Measurements from ENCODE around the gene OSTN.
"Not testable (repeated sequence)": the region's sequence is repeated elsewhere in the genome, so short reads cannot be mapped to it uniquely, and the experiment has no call there.

The OSTN gene

DNA sequence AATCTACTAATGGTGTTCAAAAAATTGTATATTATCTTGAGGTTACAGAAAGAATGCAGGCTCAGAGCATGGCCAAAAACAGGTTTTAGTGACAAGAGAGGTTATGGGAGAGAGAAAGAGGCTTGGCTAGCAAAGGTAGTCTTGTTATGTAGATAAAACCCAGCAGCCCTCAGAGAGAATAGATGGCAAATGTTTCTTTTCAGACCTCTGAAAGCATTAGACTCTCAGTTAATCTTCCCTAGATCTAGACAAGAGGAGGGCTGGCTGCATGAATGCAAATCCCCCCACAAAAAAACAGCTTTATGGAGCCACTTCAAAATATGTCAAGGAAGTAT lies 62.2 kb downstream of the OSTN start:
- TF ChIP-seq, protein P1, sequence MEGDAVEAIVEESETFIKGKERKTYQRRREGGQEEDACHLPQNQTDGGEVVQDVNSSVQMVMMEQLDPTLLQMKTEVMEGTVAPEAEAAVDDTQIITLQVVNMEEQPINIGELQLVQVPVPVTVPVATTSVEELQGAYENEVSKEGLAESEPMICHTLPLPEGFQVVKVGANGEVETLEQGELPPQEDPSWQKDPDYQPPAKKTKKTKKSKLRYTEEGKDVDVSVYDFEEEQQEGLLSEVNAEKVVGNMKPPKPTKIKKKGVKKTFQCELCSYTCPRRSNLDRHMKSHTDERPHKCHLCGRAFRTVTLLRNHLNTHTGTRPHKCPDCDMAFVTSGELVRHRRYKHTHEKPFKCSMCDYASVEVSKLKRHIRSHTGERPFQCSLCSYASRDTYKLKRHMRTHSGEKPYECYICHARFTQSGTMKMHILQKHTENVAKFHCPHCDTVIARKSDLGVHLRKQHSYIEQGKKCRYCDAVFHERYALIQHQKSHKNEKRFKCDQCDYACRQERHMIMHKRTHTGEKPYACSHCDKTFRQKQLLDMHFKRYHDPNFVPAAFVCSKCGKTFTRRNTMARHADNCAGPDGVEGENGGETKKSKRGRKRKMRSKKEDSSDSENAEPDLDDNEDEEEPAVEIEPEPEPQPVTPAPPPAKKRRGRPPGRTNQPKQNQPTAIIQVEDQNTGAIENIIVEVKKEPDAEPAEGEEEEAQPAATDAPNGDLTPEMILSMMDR (IDR thresholded peaks at IDR 0.05; ENCODE audit: control insufficient read depth, insufficient read depth, low read depth, low read length, missing control alignments) = no peak
- H3K4me3 ChIP-seq (ENCODE audit: control insufficient read depth, low read depth, low read length) = no peak overlapping the region
- DNase-seq (ENCODE audit: low read depth) = no peak

DNA sequence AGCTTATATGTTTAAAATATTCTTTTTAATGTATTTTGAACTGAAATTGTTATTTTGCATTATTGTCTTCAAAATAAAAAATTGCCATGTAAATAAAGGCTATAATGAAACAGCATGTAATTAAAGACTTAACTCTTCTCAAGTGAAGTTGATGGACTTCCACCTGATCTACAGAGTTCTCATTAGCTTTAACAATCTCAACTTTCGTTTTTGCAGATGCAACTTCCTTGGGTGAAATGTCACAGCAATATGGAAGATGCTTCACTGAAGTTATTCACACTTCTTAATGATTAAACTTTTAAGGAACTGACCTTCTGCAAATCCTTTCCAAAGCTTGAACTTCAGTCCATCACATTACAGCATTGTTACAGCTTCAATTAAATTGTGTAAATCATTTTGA lies 63.6 kb downstream of the OSTN start:
- TF ChIP-seq, protein P1 (IDR thresholded peaks at IDR 0.05; ENCODE audit: control insufficient read depth, insufficient read depth, low read depth, low read length, missing control alignments) = no peak
- no peak overlapping the region for H3K4me3 ChIP-seq (ENCODE audit: control insufficient read depth, low read depth, low read length)
- DNase-seq (ENCODE audit: low read depth) = no peak

DNA sequence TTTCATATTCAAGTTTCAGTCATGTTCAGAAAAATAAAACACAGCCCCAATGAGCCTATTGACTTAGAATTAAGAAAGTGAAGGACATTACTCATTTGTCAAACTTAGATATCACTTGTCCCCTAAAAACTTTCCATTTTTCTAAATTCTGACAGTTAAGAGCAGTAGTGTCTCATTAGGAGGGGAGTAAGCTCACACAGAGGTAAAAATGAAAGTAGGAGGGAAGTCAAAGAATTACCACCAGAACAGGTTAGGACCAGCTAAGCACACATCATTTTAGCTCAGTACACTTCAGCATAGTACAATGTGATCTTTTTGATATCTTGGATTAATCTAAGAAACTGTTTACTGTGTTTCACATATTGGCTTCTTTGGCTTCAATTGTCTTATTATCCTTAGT lies 64.3 kb downstream of the OSTN start:
- no peak for DNase-seq (ENCODE audit: low read depth)
- H3K4me3 ChIP-seq (ENCODE audit: control insufficient read depth, low read depth, low read length) = no peak overlapping the region
- TF ChIP-seq, protein P1 (IDR thresholded peaks at IDR 0.05; ENCODE audit: control insufficient read depth, insufficient read depth, low read depth, low read length, missing control alignments) = no peak

DNA sequence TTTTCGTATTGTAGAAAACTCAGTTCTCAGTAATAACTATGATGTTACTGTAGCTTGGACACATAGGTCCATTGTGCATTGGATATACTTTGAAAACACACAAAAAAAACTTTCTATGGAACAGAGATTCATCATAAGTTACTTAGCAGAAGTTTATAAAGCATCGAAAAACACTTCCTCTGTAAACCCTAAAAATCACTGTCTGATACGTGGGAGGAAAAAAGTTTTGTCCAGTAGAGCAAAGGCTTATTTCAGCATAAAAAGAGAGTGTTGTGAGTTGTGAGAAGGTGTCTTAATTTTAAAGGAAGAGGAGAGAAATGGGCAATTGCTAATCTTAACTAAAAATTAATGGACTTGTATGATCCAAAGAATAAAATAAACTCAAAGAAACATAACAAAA lies 64.8 kb downstream of the OSTN start:
- DNase-seq (ENCODE audit: low read depth) = no peak
- TF ChIP-seq, protein P1 (IDR thresholded peaks at IDR 0.05; ENCODE audit: control insufficient read depth, insufficient read depth, low read depth, low read length, missing control alignments) = no peak
- H3K4me3 ChIP-seq (ENCODE audit: control insufficient read depth, low read depth, low read length) = no peak overlapping the region

DNA sequence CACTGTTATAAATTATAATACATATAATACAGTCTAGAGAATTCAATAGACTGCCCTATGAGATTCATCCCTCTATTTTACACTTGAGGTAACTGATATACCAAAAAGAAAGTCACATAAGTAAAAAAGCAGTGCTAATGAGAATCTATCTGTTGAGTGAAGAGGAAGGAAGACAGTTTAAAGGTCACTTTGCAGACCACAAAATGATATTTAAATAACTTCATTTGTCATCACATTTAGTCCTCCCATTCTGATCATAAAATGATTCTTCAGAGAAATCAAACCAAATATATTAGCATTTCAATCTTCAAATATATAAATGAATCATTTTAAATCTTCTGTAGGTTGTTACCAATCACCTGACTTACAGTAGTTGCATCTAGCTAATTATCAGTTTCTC lies 69.7 kb downstream of the OSTN start:
- H3K4me3 ChIP-seq (ENCODE audit: control insufficient read depth, low read depth, low read length) = no peak overlapping the region
- no peak for DNase-seq (ENCODE audit: low read depth)
- TF ChIP-seq, protein P1 (IDR thresholded peaks at IDR 0.05; ENCODE audit: control insufficient read depth, insufficient read depth, low read depth, low read length, missing control alignments) = no peak

DNA sequence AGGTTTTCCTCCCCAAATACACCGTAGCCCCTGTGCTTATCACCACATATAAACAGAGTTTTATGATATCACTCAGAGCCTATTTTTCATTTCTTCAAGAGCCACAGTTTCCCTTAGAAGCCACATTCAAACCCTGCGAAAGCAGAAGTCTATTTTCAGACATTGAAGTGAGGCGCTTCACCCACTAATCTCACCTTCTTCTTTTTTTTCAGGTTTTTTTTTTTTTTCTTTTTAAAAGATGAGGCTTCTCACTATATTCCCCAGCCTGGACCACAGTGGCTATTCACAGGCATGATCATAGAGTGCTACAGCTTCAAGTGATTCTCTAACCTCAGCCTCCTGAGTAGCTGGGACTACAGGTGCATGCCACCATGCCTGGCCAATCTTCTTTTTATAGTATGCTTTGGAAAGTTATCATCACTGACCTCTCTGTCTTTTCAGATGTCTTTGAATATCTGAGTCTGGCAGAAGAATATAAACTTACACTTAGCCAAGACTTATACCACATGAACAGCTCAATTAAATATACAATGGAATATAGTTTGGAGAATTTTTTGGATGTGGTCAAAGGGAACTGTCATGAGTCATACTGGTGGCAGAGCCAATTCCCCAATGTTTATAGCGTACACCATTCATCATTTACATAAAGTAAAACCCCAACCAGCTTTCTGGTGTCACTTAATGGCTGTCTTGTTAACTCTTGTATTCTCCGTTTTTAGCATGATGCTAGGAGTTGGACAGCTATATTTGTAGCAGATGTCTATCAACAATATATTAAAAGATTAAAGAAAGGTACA lies 70.4 kb downstream of the OSTN start:
- TF ChIP-seq, protein P1 (IDR thresholded peaks at IDR 0.05; ENCODE audit: control insufficient read depth, insufficient read depth, low read depth, low read length, missing control alignments) = no peak
- no peak overlapping the region for H3K4me3 ChIP-seq (ENCODE audit: control insufficient read depth, low read depth, low read length)
- no peak for DNase-seq (ENCODE audit: low read depth)

DNA sequence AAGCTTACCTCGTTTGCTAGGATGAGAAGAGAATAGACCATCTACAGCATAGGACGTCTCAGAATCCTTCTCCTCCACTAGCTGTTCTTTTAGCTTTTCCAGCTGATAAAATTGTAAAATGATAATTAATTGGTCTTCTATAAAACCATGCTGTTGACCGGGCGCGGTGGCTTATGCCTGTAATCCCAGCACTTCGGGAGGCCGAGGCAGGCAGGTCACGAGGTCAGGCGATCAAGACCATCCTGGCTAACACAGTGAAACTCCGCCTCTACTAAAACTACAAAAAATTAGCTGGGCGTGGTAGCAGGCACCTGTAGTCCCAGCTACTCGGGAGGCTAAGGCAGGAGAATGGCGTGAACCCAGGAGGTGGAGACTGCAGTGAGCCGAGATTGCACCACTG lies 76.2 kb downstream of the OSTN start:
- not testable (repeated sequence) for DNase-seq (ENCODE audit: low read depth); H3K4me3 ChIP-seq (ENCODE audit: control insufficient read depth, low read depth, low read length)
